ENCODE results near the gene SLCO2A1. TPM values are rescaled to one million over a fixed set of nuclear protein-coding genes. Genes with fewer than 3 reads are reported as not detected.

Gene SLCO2A1
- total RNA-seq = 100 to 1,000 TPM in 5 of 6 donors, 10 to 100 TPM in 1; 56.2 to 308 (median 133) TPM

DNA sequence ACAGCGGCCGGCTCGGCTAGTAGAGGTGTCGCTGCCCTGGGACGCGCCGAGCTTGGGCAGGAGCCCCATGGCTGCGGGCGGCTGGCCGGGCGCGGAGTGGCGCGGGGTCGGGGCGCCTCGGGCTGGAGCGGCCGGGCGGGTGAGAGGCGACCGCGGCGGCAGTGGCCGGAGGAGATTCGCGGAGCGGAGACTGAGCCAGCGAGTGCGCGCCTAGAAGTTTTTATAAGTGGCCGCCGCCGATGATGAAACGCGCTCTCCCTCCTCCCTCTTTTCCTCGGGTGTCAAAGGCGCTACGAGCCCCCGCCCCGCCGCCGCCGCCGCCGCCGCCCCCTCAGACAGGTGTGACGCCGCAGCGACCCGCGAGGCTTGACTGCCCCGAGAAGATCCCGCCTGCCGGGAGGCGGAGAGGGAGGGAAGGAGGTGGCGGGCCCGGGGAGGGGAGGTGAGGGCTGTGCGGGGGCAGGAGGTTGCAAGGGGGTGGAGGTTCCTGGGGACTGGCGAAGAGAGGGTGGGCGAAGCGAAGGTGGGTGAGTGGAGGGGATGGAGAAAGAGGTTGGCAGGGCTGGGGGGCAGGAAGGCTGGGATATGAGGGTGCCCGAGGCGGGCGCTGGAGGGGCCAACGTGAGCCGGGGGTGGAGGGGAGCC lies at the start of gene SLCO2A1:
TSS of gene SLCO2A1 (minus strand) at position 192 of the 645 bp plus-strand sequence. CDS start at position 69, 123 bp downstream.
- peak within 1 kb of the TSS; percentile 57 to 75 (median 66) for H3K4me3 ChIP-seq
- no peaks in the 10 kb centered on the region for H3K36me3 ChIP-seq
- no peaks in the 10 kb centered on the region for H3K9me3 ChIP-seq
- DNase-seq (peak; percentile 48 to 90), ATAC-seq (ENCODE audit: low FRiP score in 2 of 2) (peak; percentile 38 to 73)
- TF ChIP-seq POLR2A (IDR thresholded peaks at IDR 0.05) = peak in 2 of 4 donors; percentile 60 to 68
- TF ChIP-seq, protein P1, sequence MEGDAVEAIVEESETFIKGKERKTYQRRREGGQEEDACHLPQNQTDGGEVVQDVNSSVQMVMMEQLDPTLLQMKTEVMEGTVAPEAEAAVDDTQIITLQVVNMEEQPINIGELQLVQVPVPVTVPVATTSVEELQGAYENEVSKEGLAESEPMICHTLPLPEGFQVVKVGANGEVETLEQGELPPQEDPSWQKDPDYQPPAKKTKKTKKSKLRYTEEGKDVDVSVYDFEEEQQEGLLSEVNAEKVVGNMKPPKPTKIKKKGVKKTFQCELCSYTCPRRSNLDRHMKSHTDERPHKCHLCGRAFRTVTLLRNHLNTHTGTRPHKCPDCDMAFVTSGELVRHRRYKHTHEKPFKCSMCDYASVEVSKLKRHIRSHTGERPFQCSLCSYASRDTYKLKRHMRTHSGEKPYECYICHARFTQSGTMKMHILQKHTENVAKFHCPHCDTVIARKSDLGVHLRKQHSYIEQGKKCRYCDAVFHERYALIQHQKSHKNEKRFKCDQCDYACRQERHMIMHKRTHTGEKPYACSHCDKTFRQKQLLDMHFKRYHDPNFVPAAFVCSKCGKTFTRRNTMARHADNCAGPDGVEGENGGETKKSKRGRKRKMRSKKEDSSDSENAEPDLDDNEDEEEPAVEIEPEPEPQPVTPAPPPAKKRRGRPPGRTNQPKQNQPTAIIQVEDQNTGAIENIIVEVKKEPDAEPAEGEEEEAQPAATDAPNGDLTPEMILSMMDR (IDR thresholded peaks at IDR 0.05) = no peak
- TF ChIP-seq POLR2AphosphoS5 (IDR thresholded peaks at IDR 0.05) = peak; percentile 18 to 59
- no peak for TF ChIP-seq EP300 (IDR thresholded peaks at IDR 0.05)
- peaks cover 0 to 5% (median 0%) of the 10 kb centered on the region in 4 donors for H3K27me3 ChIP-seq
- 1 to 3% methylated on average over 11 of the region's 67 CpGs for WGBS, 2 donors
- H3K27ac ChIP-seq = peak within 1 kb of the TSS; percentile 75 to 92 (median 88)
- H3K4me1 ChIP-seq = peaks cover 6 to 24% (median 11%) of the 10 kb centered on the region in 4 donors

DNA sequence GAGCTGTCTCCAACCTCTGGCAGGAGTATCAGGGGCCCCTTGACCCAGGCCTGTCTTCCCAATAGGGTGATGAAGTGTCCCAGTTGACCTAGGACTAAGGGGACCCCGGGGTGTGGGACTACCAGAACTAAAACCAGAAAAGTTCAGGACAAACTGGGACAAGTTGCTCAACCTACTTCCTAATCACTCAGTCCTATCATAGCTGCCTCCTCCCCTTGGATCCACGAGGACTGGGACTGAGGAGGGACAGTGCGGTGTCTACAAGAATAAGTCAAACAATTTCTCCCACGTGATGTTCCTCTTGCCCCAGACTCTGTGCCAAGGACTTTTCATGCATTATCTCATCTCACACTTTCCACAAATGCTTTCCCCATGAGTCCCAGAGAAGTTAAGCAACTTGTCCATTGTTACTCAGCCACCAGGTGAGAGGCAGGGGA lies 49.4 kb upstream of the SLCO2A1 start:
- DNase-seq (no peak), ATAC-seq (ENCODE audit: low FRiP score in 2 of 2) (no peak)
- 75 to 82% methylated on average over 4 of the region's 4 CpGs for WGBS, 2 donors
- Histone ChIP-seq H3K4me1 (peaks cover 0 to 4% (median 2%) of the 10 kb centered on the region in 4 donors), H3K27ac (no peak overlapping the region), H3K4me3 (no peak overlapping the region), H3K36me3 (no peaks in the 10 kb centered on the region), H3K9me3 (peaks cover 0 to 10% (median 2%) of the 10 kb centered on the region in 4 donors), H3K27me3 (no peaks in the 10 kb centered on the region)
- TF ChIP-seq POLR2AphosphoS5 (IDR thresholded peaks at IDR 0.05) = no peak

GRCh38 chr3:134078169-134078831 lies 48.6 kb upstream of the SLCO2A1 start:
- WGBS, 2 donors = 77 to 91% methylated on average over 7 to 8 of the region's 8 CpGs
- Histone ChIP-seq H3K4me3 (no peak overlapping the region), H3K27me3 (no peaks in the 10 kb centered on the region), H3K27ac (no peak overlapping the region), H3K4me1 (peaks cover 0 to 6% (median 2%) of the 10 kb centered on the region in 4 donors), H3K9me3 (peaks cover 0 to 10% (median 2%) of the 10 kb centered on the region in 4 donors), H3K36me3 (no peaks in the 10 kb centered on the region)
- TF ChIP-seq, protein P1 (IDR thresholded peaks at IDR 0.05) = no peak
- TF ChIP-seq POLR2AphosphoS5 (IDR thresholded peaks at IDR 0.05) (no peak), EP300 (IDR thresholded peaks at IDR 0.05) (no peak), POLR2A (IDR thresholded peaks at IDR 0.05) (no peak)
- DNase-seq (no peak), ATAC-seq (ENCODE audit: low FRiP score in 2 of 2) (peak in 1 of 2 donors; percentile 61)

GRCh38 chr3:134077649-134078161 lies 48.0 kb upstream of the SLCO2A1 start:
- WGBS, 2 donors = 86 to 91% methylated on average over 2 to 3 of the region's 3 CpGs

GRCh38 chr3:134076851-134077250 lies 47.1 kb upstream of the SLCO2A1 start:
- TF ChIP-seq POLR2A (IDR thresholded peaks at IDR 0.05) = no peak
- peaks cover 0 to 6% (median 2%) of the 10 kb centered on the region in 4 donors for H3K4me1 ChIP-seq
- peaks cover 0 to 10% (median 2%) of the 10 kb centered on the region in 4 donors for H3K9me3 ChIP-seq
- H3K36me3 ChIP-seq = no peaks in the 10 kb centered on the region
- no peak for ATAC-seq (ENCODE audit: low FRiP score in 2 of 2)
- H3K27me3 ChIP-seq = no peaks in the 10 kb centered on the region
- DNase-seq = peak in 1 of 2 donors; percentile 8
- H3K4me3 ChIP-seq = no peak overlapping the region
- 88 to 91% methylated on average over 2 of the region's 2 CpGs for WGBS, 2 donors
- no peak overlapping the region for H3K27ac ChIP-seq

More at GRCh38 chr3:134077649-134078161, 48.0 kb upstream of the SLCO2A1 start:
- H3K9me3 ChIP-seq = peaks cover 0 to 10% (median 2%) of the 10 kb centered on the region in 4 donors
- H3K27me3 ChIP-seq = no peaks in the 10 kb centered on the region
- no peak for TF ChIP-seq POLR2A (IDR thresholded peaks at IDR 0.05)
- no peak for TF ChIP-seq EP300 (IDR thresholded peaks at IDR 0.05)
- no peak for TF ChIP-seq POLR2AphosphoS5 (IDR thresholded peaks at IDR 0.05)
- H3K4me3 ChIP-seq = no peak overlapping the region
- no peaks in the 10 kb centered on the region for H3K36me3 ChIP-seq
- DNase-seq (peak in 1 of 2 donors; percentile 11), ATAC-seq (ENCODE audit: low FRiP score in 2 of 2) (no peak)
- H3K27ac ChIP-seq = no peak overlapping the region
- H3K4me1 ChIP-seq = peaks cover 0 to 6% (median 2%) of the 10 kb centered on the region in 4 donors

DNA sequence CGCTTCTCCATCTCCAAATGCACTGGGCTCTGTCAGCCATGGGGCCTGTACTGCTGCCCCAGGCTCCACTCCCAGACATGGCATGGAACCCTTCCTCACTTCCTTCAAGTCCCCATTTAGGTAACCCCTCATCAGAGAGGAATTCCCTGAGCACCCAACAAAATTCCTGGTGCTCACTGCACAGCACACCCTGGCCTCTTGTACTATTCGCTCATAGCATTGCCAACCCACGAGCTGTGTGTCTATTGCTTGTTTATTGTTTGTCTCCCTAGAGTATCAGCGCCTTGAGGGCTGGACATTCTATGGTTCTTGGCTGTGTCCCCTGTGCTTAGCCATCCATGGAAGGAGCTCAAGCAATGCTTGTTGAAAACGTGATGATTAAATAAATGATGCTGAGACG lies 46.1 kb upstream of the SLCO2A1 start:
- peak in 1 of 2 donors; percentile 7 for DNase-seq
- ATAC-seq (ENCODE audit: low FRiP score in 2 of 2) = no peak
- H3K4me1 ChIP-seq = peaks cover 0 to 6% (median 2%) of the 10 kb centered on the region in 4 donors
- no peak overlapping the region for H3K27ac ChIP-seq
- 78 to 94% methylated on average over 6 of the region's 6 CpGs for WGBS, 2 donors
- TF ChIP-seq POLR2A (IDR thresholded peaks at IDR 0.05) (no peak), POLR2AphosphoS5 (IDR thresholded peaks at IDR 0.05) (no peak), EP300 (IDR thresholded peaks at IDR 0.05) (no peak)
- TF ChIP-seq, protein P1 (IDR thresholded peaks at IDR 0.05) = no peak
- H3K27me3 ChIP-seq = no peaks in the 10 kb centered on the region
- H3K36me3 ChIP-seq = no peaks in the 10 kb centered on the region
- H3K4me3 ChIP-seq = no peak overlapping the region
- H3K9me3 ChIP-seq = peaks cover 0 to 4% (median under 1%) of the 10 kb centered on the region in 4 donors
